IMR-90 (cell line): Measurements from ENCODE around the gene SYNE3. TPM values are rescaled to one million over a fixed set of nuclear protein-coding genes. Genes with fewer than 3 reads are reported as not detected.

Source experiments
- ATAC-seq: fragments of 200-7000 bp; cut with Tn5 transposase; 2 replicates; pipeline ENCODE4 v1.9.1; 2020; ENCODE audit warnings: low read depth, mild to moderate bottlenecking, moderate library complexity
- BruUV-seq: library from RNA; stranded (reverse); fragments of 400-500 nt; replicated peaks from 2 replicates; lab custom pipeline; 2021; lab: Mats Ljungman, UMichigan
- CTCF ChIA-PET: fragments of 300-600 bp; formaldehyde crosslinking; extraction: SDS; loops from one replicate; lab custom pipeline; 2021; ENCODE audit warnings: antibody characterized with exemption; lab: Yijun Ruan, JAX
- POLR2A ChIA-PET: fragments of 300-600 bp; sonication (Branson Sonifier 250); formaldehyde crosslinking; loops from one replicate; lab custom pipeline; 2022; ENCODE audit warnings: antibody characterized with exemption; ENCODE audit not compliant: unreplicated experiment; lab: Charles Lee
- DNase-seq: peaks from one replicate; pipeline ENCODE4 v3.0.0; 2013
- H2AFZ ChIP-seq: replicated peaks from 2 replicates; pipeline ENCODE3; 2013; ENCODE audit warnings: low read length, mild to moderate bottlenecking; ENCODE audit not compliant: poor library complexity
- H2AK5ac ChIP-seq: 2 replicates; pipeline ENCODE4 v1.6.1; 2013; ENCODE audit warnings: low read depth, low read length, inconsistent platforms
- H2AK9ac ChIP-seq: replicated peaks from 2 replicates; pipeline ENCODE3; 2013; ENCODE audit warnings: mild to moderate bottlenecking, low read depth, low read length, moderate library complexity; ENCODE audit not compliant: poor library complexity
- H2BK120ac ChIP-seq: 2 replicates; pipeline ENCODE4 v1.6.1; 2013; ENCODE audit warnings: low read depth, low read length, inconsistent platforms
- H2BK15ac ChIP-seq: 3 replicates; pipeline ENCODE4 v1.6.1; 2013; ENCODE audit warnings: low read depth, low read length, inconsistent platforms
- H2BK20ac ChIP-seq: 2 replicates; pipeline ENCODE4 v1.6.1; 2013; ENCODE audit warnings: low read depth, mild to moderate bottlenecking, inconsistent platforms, low read length, moderate library complexity
- H2BK5ac ChIP-seq: 2 replicates; pipeline ENCODE4 v1.6.1; 2013; ENCODE audit warnings: mild to moderate bottlenecking, low read depth, low read length, inconsistent platforms; ENCODE audit not compliant: poor library complexity, severe bottlenecking
- H3K14ac ChIP-seq: replicated peaks from 2 replicates; pipeline ENCODE4 v1.6.1; 2013; ENCODE audit warnings: low read depth, low read length, inconsistent platforms
- H3K18ac ChIP-seq: 2 replicates; pipeline ENCODE4 v1.6.1; 2013; ENCODE audit warnings: low read depth, low read length, control low read depth
- H3K23ac ChIP-seq: 2 replicates; pipeline ENCODE4 v1.6.1; 2013; ENCODE audit warnings: low read depth, low read length, inconsistent platforms
- H3K27ac ChIP-seq: 2 replicates; pipeline ENCODE4 v1.5.1; 2013; ENCODE audit warnings: mild to moderate bottlenecking, control low read depth, low read length; ENCODE audit not compliant: insufficient read depth
- H3K27me3 ChIP-seq: 2 replicates; pipeline ENCODE4 v1.6.1; 2013; ENCODE audit warnings: low read length; ENCODE audit not compliant: control insufficient read depth, insufficient read depth
- H3K36me3 ChIP-seq: 2 replicates; pipeline ENCODE4 v1.6.1; 2013; ENCODE audit warnings: low read length, mixed read lengths; ENCODE audit not compliant: control insufficient read depth, insufficient read depth
- H3K4ac ChIP-seq: 2 replicates; pipeline ENCODE4 v1.6.1; 2013; ENCODE audit warnings: low read depth, low read length, inconsistent platforms
- H3K4me1 ChIP-seq: 2 replicates; pipeline ENCODE4 v1.6.1; 2013; ENCODE audit warnings: low read length, mixed read lengths; ENCODE audit not compliant: control insufficient read depth, insufficient read depth
- H3K4me2 ChIP-seq: 2 replicates; pipeline ENCODE4 v1.6.1; 2013; ENCODE audit warnings: low read depth, mild to moderate bottlenecking, control low read depth, low read length, moderate library complexity
- H3K4me3 ChIP-seq: 2 replicates; pipeline ENCODE4 v1.5.1; 2013; ENCODE audit warnings: low read depth, mild to moderate bottlenecking, control low read depth, low read length, moderate library complexity; ENCODE audit not compliant: insufficient read depth
- H3K56ac ChIP-seq: 2 replicates; pipeline ENCODE4 v1.6.1; 2013; ENCODE audit warnings: low read length, inconsistent platforms; ENCODE audit not compliant: insufficient read depth; ENCODE audit errors: extremely low read depth
- H3K79me1 ChIP-seq, 2 experiments: 2 replicates each; pipeline ENCODE4 v1.6.1; 2013; ENCODE audit warnings: low read length in 2 of 2, inconsistent platforms in 1 of 2, low read depth in 1 of 2
- H3K9ac ChIP-seq: 2 replicates; pipeline ENCODE4 v1.6.1; 2013; ENCODE audit warnings: low read depth, low read length, control low read depth
- H3K9me1 ChIP-seq: 2 replicates; pipeline ENCODE4 v1.6.1; 2013; ENCODE audit warnings: low read length, inconsistent platforms; ENCODE audit not compliant: insufficient read depth
- H3K9me3 ChIP-seq: 2 replicates; pipeline ENCODE4 v1.6.1; 2013; ENCODE audit warnings: low read length; ENCODE audit not compliant: control insufficient read depth, insufficient read depth
- H4K20me1 ChIP-seq: 2 replicates; pipeline ENCODE4 v1.6.1; 2013; ENCODE audit warnings: low read length, inconsistent platforms; ENCODE audit not compliant: insufficient read depth
- H4K5ac ChIP-seq: 2 replicates; pipeline ENCODE4 v1.6.1; 2013; ENCODE audit warnings: mild to moderate bottlenecking, low read depth, low read length, control low read depth
- H4K8ac ChIP-seq, 2 experiments: 2 replicates each; pipeline ENCODE4 v1.6.1; 2013; ENCODE audit warnings: low read depth in 2 of 2, low read length in 2 of 2, control low read depth in 1 of 2, inconsistent platforms in 1 of 2
- H4K91ac ChIP-seq: 2 replicates; pipeline ENCODE4 v1.6.1; 2013; ENCODE audit warnings: low read depth, low read length, inconsistent platforms; ENCODE audit not compliant: insufficient read depth
- CEBPB ChIP-seq: IDR thresholded peaks from 2 replicates; pipeline ENCODE4 v1.6.1; 2012; ENCODE audit warnings: low read depth, low read length, improper control_type of control experiment
- CTCF ChIP-seq: conservative IDR thresholded peaks from 2 replicates; pipeline ENCODE4 v1.5.1; 2012; ENCODE audit warnings: mild to moderate bottlenecking, low read depth, low read length, improper control_type of control experiment
- ELK1 ChIP-seq: fragments of 150-350 bp; IDR thresholded peaks from 2 replicates; pipeline ENCODE4 v1.6.1; 2016; ENCODE audit warnings: low read depth, mild to moderate bottlenecking, low read length, moderate library complexity, borderline replicate concordance
- MXI1 ChIP-seq: IDR thresholded peaks from 2 replicates; pipeline ENCODE4 v1.6.1; 2012; ENCODE audit warnings: low read depth, mild to moderate bottlenecking, low read length, moderate library complexity, borderline replicate concordance
- POLR2A ChIP-seq: IDR thresholded peaks from 2 replicates; pipeline ENCODE4 v1.6.1; 2012; ENCODE audit warnings: mild to moderate bottlenecking, low read depth, low read length
- RAD21 ChIP-seq: IDR thresholded peaks from 2 replicates; pipeline ENCODE4 v1.6.1; 2012; ENCODE audit warnings: low read length, improper control_type of control experiment
- WGBS, 2 experiments: methylation state at CpG; one replicate each; pipeline versions ENCODE4 v1.1.5 to v1.1.7; 2013; ENCODE audit warnings: missing lambda C conversion rate in 2 of 2; ENCODE audit not compliant: insufficient read length in 1 of 2; ENCODE audit errors: extremely low coverage in 2 of 2; 5-methylcytosine and 5-hydroxymethylcytosine counted together
- dilution Hi-C: fragments of 300-500 bp; cut with HindIII; formaldehyde crosslinking; loops from one replicate; pipeline ENCODE4 v1.14.3; 2018; ENCODE audit warnings: low sequenced_read_pairs; ENCODE audit not compliant: unreplicated experiment
- in situ Hi-C: fragments of 300-500 bp; cut with MboI; formaldehyde crosslinking; loops from 3 replicates; pipeline ENCODE4 v1.14.3; 2019; ENCODE audit warnings: low sequenced_read_pairs, inconsistent platforms, mixed read lengths
- intact Hi-C: fragments of 100-400 bp; cut with micrococcal nuclease; formaldehyde crosslinking; loops from 2 replicates; pipeline ENCODE4 v1.10.0; 2022
- polyA plus RNA-seq, 3 experiments: library from polyadenylated mRNA; depleted of rRNA; stranded (reverse); fragments of >200 nt; gene quantifications; 2 replicates each; pipeline ENCODE4 v1.2.3, GENCODE V29; 2012; ENCODE audit warnings: low replicate concordance in 1 of 3
- total RNA-seq: library from RNA; depleted of rRNA; stranded (reverse); fragments of >200 nt; gene quantifications from 2 replicates; pipeline ENCODE4 v1.2.3, GENCODE V29; 2012

The SYNE3 gene
- total and polyA plus RNA-seq, 2 of the 4 experiments (the other 2 are of a cell fraction) = 2.9 to 5.0 TPM

- Histone ChIP-seq H3K9ac (no peak overlapping the region), H3K36me3 (no peaks in the 10 kb centered on the region), H2BK20ac (no peak overlapping the region), H2BK15ac (no peak overlapping the region), H3K23ac (peak overlapping the region; percentile 43), H2AK5ac (0 out of 2 replicates have a peak overlapping the region, but pooled peaks have one; percentile 14), H3K14ac (peak overlapping the region; percentile 37; the same call in 1 of the 2 replicates), H3K27me3 (no peaks in the 10 kb centered on the region), H3K9me1 (peaks cover 28% of the 10 kb centered on the region), H3K79me1 (peaks cover 17 to 72% of the 10 kb centered on the region in 2 experiments; a peak in 3 of 4 replicates), H2AFZ (peak overlapping the region; percentile 16), H3K4ac (peak overlapping the region; percentile 38), H4K8ac (no peak overlapping the region), H3K4me2 (no peak overlapping the region), H4K20me1 (peaks cover 8% of the 10 kb centered on the region; the same call in 1 of the 2 replicates), H4K91ac (no peak overlapping the region), H3K27ac (no peak overlapping the region), H2BK5ac (no peak overlapping the region), H3K9me3 (no peaks in the 10 kb centered on the region), H4K5ac (no peak overlapping the region), H2BK120ac (peak overlapping the region; percentile 14; the same call in 1 of the 2 replicates), H3K4me3 (no peak overlapping the region), H2AK9ac (peak overlapping the region; percentile 92), H3K18ac (no peak overlapping the region), H3K4me1 (peaks cover 19% of the 10 kb centered on the region), H3K56ac (no peak overlapping the region)
- TF ChIP-seq CEBPB (no peak), ELK1 (no peak), RAD21 (no peak), MXI1 (no peak), POLR2A (no peak), CTCF (no peak)
- in situ Hi-C loops = no loop called here
- 88% methylated on average over 4 of the region's 6 CpGs; no CpG with 5 or more reads in 1 of the 2 experiments for WGBS, 2 experiments
- ChIA-PET POLR2A (no interaction called here), CTCF (interaction anchor here (1.1 to 1.7 kb wide), 2 partner anchors 8 to 46 kb away, joined by 3 read pairs; no protein-coding TSS in a partner anchor)
- dilution Hi-C loops = no loop called here
- ATAC-seq (peak; percentile 21; the same call in 1 of the 2 replicates), DNase-seq (peak; percentile 27)
- BruUV-seq = no TSS peak
- intact Hi-C loops = no loop called here
Measured at GRCh38 chr14:95488376-95489213, 27.9 kb downstream of the SYNE3 start.
